ENCODE data around the gene NRP2.

NRP2 gene

DNA sequence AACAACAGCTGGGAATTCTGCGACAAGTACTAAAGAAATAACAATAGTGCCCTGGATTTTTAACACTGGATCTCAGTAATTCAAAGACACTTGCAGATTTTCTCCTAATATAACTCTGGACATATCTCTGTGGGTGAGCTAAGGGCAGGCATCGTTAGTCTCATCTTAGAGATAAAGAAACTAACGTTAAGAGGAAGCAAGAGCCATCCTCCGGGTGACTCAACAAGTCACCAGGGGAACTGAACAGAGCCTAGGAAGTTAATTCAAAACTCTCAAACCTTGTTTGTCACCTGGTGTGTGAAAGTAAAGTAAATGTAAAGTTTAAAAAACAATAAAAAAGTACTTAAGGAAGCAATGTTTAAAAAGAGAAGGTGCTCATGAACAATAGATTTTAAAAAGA lies 41.6 kb upstream of the NRP2 start:
- ChIA-PET CTCF (interaction anchor here (1.3 to 1.4 kb wide), 2 partner anchors 19 to 35 kb away, joined by 3 to 5 read pairs; no protein-coding TSS in a partner anchor), POLR2A (no interaction called here)
- H3K4me3 ChIP-seq (ENCODE audit: low read depth, low read length) = no peak overlapping the region
- no peak for DNase-seq (ENCODE audit: low read depth, low spot score)
- TF ChIP-seq, protein P1, sequence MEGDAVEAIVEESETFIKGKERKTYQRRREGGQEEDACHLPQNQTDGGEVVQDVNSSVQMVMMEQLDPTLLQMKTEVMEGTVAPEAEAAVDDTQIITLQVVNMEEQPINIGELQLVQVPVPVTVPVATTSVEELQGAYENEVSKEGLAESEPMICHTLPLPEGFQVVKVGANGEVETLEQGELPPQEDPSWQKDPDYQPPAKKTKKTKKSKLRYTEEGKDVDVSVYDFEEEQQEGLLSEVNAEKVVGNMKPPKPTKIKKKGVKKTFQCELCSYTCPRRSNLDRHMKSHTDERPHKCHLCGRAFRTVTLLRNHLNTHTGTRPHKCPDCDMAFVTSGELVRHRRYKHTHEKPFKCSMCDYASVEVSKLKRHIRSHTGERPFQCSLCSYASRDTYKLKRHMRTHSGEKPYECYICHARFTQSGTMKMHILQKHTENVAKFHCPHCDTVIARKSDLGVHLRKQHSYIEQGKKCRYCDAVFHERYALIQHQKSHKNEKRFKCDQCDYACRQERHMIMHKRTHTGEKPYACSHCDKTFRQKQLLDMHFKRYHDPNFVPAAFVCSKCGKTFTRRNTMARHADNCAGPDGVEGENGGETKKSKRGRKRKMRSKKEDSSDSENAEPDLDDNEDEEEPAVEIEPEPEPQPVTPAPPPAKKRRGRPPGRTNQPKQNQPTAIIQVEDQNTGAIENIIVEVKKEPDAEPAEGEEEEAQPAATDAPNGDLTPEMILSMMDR (IDR thresholded peaks at IDR 0.05; ENCODE audit: insufficient read depth, low read length, missing control alignments) = no peak

- DNase-seq (ENCODE audit: low read depth, low spot score) = no peak
- ChIA-PET CTCF (no interaction called here), POLR2A (no interaction called here)
- TF ChIP-seq, protein P1 (IDR thresholded peaks at IDR 0.05; ENCODE audit: insufficient read depth, low read length, missing control alignments) = no peak
- no peak overlapping the region for H3K4me3 ChIP-seq (ENCODE audit: low read depth, low read length)
Measured at GRCh38 chr2:205642599-205643356, 39.5 kb upstream of the NRP2 start.

GRCh38 chr2:205643391-205643885 lies 38.9 kb upstream of the NRP2 start:
- CTCF ChIA-PET = no interaction called here
- no peak overlapping the region for H3K4me3 ChIP-seq (ENCODE audit: low read depth, low read length)
- TF ChIP-seq, protein P1 (IDR thresholded peaks at IDR 0.05; ENCODE audit: insufficient read depth, low read length, missing control alignments) = no peak
- no peak for DNase-seq (ENCODE audit: low read depth, low spot score)
- POLR2A ChIA-PET = no interaction called here

- TF ChIP-seq, protein P1 (IDR thresholded peaks at IDR 0.05; ENCODE audit: insufficient read depth, low read length, missing control alignments) = no peak
- no peak for DNase-seq (ENCODE audit: low read depth, low spot score)
- ChIA-PET CTCF (interaction anchor here (1.0 kb wide), 1 partner anchor 32 kb away, joined by 6 read pairs; no protein-coding TSS in a partner anchor), POLR2A (no interaction called here)
- no peak overlapping the region for H3K4me3 ChIP-seq (ENCODE audit: low read depth, low read length)
Measured at GRCh38 chr2:205644018-205644417, 38.3 kb upstream of the NRP2 start.

- no peak overlapping the region for H3K4me3 ChIP-seq (ENCODE audit: low read depth, low read length)
- ChIA-PET POLR2A (no interaction called here), CTCF (no interaction called here)
- DNase-seq (ENCODE audit: low read depth, low spot score) = no peak
- TF ChIP-seq, protein P1 (IDR thresholded peaks at IDR 0.05; ENCODE audit: insufficient read depth, low read length, missing control alignments) = no peak
Measured at GRCh38 chr2:205646680-205647079, 35.6 kb upstream of the NRP2 start.

- TF ChIP-seq, protein P1 (IDR thresholded peaks at IDR 0.05; ENCODE audit: insufficient read depth, low read length, missing control alignments) = no peak
- no peak for DNase-seq (ENCODE audit: low read depth, low spot score)
- ChIA-PET CTCF (no interaction called here), POLR2A (interaction anchor here (0.8 to 1.2 kb wide), 2 partner anchors 10 to 32 kb away, joined by 3 read pairs; partner anchors contain the start of gene NRP2)
- no peak overlapping the region for H3K4me3 ChIP-seq (ENCODE audit: low read depth, low read length)
Measured at GRCh38 chr2:205650450-205650849, 31.9 kb upstream of the NRP2 start.
